HCT116 (cell line): ENCODE data around the gene TMEM239.

Experiments used
- CTCF ChIP-seq, 3 experiments: fragments of 200-600 bp in 1 of 3; sonication (generic) in 1 of 3; IDR thresholded peaks in 2 of 3; conservative IDR thresholded peaks in 1 of 3; 2 replicates each; pipeline ENCODE4 v1.5.1; 2012 to 2017; ENCODE audit warnings: low read depth in 2 of 3, low read length in 2 of 3, antibody characterized with exemption in 1 of 3, borderline replicate concordance in 1 of 3, control low read depth in 1 of 3, mild to moderate bottlenecking in 1 of 3, mixed read lengths in 1 of 3, mixed run types in 1 of 3, moderate library complexity in 1 of 3; ENCODE audit not compliant: insufficient read depth in 1 of 3
- MAX ChIP-seq: IDR thresholded peaks from 2 replicates; pipeline ENCODE4 v1.6.1; 2012
- POLR2AphosphoS5 ChIP-seq: IDR thresholded peaks from 2 replicates; pipeline ENCODE4 v1.6.1; 2011; ENCODE audit warnings: mild to moderate bottlenecking, low read depth, low read length, moderate library complexity
- RAD21 ChIP-seq: IDR thresholded peaks from 2 replicates; pipeline ENCODE4 v1.6.1; 2012; ENCODE audit warnings: low read depth, mild to moderate bottlenecking

GRCh38 chr20:2799271-2799670 lies 16.9 kb upstream of the TMEM239 start:
- TF ChIP-seq CTCF (IDR thresholded peaks at IDR 0.05 in 2 of 3, conservative IDR thresholded peaks at IDR 0.05 in 1 of 3; ENCODE audit: borderline replicate concordance in 1 of 3, insufficient read depth in 1 of 3, low read depth in 2 of 3, low read length in 2 of 3) (no peak), POLR2AphosphoS5 (no peak), MAX (no peak), RAD21 (no peak)
